NK-92 treated with Interleukin-12 subunit alpha and Interleukin-12 subunit beta, amount 100 ng/mL, for 24 hours (cell line): Measurements from ENCODE around the gene ABCB6.

Experiments
- DNase-seq: peaks from one replicate; lab custom pipeline; 2025; lab: John Stamatoyannopoulos, UW

The ABCB6 gene

DNA sequence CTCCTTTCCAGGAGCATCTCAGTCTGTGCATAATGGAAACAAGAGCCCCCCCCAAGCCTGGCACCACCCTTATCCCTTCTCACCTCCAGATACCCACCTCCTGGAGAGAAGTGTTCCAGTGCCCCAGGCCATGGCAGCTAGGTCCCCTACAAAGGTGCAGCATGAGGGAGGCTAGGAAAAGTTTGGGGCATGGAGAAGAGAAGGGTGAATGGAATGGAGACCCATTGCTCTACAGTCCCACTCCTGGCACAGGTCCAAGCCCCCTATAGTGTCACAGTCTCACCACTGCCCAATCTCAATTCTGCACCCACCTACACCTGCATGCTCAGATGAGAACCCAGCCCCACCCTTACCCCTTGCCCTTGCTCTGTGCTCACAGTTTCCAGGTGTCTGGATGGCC, 49.8 kb downstream of the ABCB6 start:
- no peak for DNase-seq

DNA sequence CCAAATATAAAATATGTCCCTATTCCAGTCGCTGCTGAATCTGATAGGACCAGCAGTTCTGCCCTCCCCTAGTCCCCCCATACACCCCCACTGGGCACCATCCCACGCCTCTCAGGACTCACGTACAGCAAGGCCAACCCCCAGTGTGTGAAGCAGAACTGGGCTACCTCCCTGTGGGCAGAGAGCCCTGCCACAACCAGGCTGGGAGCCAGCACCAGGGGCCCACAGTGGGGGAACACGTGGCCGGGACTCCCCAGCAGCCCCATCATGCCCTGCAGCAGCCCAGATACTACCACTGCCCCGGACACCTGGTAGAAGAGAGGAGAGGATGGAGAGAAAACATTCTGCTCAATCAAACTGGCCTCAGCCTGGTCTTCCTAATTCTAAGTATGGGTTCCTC, 50.2 kb downstream of the ABCB6 start:
- DNase-seq: no peak

DNA sequence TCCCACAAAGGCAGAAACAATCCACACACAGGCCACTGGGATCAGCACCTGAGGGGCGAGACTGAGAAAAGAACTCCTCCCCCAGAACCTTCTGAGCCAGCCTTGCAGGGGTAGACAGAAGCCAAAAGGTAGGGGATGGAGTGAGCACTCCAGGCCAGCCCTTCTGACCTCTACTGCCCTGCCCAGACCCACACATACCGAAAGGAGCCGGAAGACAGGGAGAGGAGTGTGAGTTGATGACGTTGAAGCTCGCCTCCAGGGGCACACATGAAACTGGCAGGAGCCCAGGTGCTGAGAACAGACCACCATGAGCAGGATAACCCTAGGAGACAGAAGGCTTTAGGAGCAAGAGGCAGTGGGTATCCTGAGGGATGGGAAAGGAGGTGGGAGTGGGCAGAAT, 50.8 kb downstream of the ABCB6 start:
- DNase-seq: no peak

DNA sequence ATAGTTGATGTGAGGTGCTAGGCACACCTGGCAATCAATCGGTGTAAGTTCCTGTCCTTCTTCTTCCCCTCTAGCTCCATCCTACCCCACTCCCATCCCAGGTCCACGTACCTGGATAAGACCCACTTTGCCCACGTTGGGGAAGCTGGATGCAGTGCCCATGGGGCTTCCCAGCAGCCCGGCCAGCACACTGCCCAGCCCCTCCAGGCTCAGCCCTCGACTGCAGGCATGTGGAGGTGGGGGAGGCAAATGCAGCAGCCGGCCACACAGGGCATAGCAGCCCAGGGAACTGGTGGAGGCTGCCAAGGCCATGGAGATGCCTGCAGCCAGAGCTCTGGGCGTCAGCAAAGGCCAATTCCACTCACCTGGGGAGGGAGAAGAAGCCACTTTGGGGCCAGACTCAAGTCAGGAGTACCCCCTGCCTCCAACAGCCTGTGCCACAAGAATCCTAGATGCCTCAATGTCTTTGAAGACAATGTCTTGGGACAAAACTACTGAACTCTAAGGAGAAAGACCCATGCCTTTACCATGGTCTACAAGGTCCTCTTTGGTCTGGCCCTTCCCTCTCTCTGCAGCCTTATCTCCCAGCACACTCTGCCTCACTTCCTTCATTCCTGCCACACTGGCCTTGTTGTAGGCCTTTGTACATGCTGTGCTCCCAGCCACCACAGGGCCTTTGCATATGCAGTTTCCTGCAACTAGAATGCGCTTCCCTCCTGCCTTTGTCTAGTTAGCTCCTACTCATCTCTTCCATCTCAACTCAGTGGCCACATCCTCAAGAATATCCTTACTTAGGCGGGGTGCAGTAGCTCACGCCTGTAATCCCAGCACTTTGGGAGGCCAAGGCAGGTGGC, 53.5 kb downstream of the ABCB6 start:
- DNase-seq: no peak

DNA sequence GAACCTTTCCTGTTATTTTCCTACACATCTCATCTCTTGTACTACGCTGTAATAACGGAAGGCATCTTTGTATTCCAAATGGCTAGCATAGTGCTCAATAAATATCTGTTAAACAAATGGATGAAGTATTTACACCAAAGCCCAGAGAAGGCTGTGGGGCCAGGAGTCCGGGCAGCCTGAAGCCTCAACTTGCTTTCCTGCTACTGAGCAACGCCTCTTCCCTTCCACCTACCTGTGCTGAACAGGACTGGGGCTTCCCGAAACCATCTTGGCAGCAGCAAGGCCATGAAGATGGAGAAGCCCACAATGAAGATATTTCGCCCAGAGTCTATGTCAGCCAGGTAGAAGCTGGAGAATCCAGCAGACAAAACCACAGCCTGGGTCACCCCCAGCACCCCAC, 55.6 kb downstream of the ABCB6 start:
- DNase-seq: no peak

DNA sequence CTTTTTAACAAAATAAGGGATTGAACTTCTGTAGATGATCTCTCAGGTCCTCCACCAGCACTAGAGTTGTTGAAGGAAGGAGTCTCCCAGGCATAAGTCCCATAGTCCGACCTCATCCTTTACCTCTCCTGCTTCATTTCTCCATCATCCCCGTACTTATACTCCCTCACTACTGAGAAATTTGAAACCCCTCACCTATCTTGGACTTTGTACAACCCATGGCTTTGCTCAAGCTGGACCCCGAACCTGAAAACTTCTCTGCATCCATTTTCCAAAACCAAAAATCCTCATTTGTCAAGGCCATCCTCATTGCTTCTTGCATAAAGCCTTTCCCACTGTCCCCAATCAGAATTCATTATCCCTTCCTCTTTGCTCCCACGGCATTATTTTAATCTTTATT, 57.7 kb downstream of the ABCB6 start:
- no peak for DNase-seq

DNA sequence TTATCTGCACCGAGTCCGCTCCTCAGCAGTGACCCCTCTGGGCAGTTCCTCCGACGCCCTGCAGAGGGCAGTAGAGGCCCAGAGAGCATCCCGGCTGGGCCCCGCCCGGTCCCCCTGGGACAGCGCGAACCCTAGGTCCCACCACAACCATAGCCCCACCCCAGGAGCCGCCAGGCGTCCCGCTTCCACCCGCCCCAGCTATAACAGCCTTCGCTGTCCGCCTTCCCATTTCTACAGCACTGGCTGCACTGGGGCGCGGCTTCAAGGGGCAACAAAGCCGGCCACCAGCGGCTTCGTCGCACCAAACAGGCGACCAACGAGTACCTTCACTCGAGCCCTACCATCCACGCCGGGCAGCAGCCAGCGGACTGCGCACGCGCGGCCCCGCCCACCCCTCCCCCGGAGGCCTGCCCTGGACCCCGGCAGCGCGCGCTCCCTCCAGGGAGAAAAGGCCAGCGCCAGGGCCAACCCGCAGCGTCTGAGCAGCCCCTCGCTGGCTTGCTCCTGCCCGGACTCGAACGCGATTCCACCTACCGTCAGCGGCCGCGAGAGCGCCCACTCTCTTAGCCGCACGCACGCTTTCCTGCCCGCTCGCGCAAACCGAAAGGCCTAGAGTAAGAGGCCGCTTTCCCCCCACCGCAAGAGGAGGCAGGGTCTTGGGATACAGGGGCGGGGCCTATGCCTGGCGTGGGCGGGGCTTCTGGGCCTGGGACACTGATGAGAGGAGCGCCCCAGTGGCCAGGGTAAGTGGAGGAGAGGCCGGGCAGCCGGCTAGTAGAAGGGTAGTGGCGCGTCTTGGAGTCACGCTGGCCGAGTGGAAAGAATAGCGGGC, 58.4 kb downstream of the ABCB6 start, which contains the start of gene NHEJ1:
Gene NHEJ1 (minus strand): TSS at position 630 of the 832 bp plus-strand sequence. CDS start 2,453 bp downstream, outside the sequence.
- DNase-seq: peak; percentile 90
